C4-2B (cell line): ENCODE measurements around the gene SULT1C4.
A peak's percentile ranks its signal among the peaks of the same experiment; 100 is the strongest.

Experiments used
- H3K27ac ChIP-seq: fragments of 450-650 bp; 2 replicates; pipeline ENCODE4 v1.5.1; 2017
- CTCF ChIP-seq: fragments of 450-650 bp; conservative IDR thresholded peaks from 2 replicates; pipeline ENCODE4 v1.5.1; 2017; ENCODE audit warnings: mild to moderate bottlenecking
- ZFX ChIP-seq: fragments of 450-650 bp; IDR thresholded peaks from 2 replicates; pipeline ENCODE4 v1.6.1; 2017

Gene SULT1C4

GRCh38 chr2:108363908-108364225 lies 13.9 kb upstream of the SULT1C4 start:
- TF ChIP-seq ZFX (no peak), CTCF (no peak)

GRCh38 chr2:108364676-108365297 lies 13.0 kb upstream of the SULT1C4 start:
- H3K27ac ChIP-seq = no peak overlapping the region
- TF ChIP-seq ZFX (no peak), CTCF (no peak)

More at GRCh38 chr2:108363908-108364225, 13.9 kb upstream of the SULT1C4 start:
- no peak overlapping the region for H3K27ac ChIP-seq

DNA sequence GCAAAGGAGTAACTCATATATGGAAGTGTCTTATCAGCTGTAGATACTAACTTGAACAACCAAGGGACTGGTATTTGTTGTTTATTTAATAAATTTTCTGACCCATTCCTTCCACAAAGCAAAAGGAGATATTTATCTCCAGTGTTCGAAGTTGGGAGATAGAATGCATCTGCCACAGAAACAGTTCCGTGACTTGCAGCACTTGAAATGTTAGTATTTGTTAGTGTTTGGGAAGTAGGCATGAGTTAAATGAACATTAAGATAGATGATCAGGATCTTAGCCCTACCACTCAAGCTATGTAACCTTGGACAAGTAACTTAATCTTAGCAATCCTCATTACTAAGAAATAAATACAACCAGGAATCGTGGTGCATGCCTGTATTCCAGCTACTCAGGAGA lies 12.1 kb upstream of the SULT1C4 start:
- no peak overlapping the region for H3K27ac ChIP-seq
- TF ChIP-seq CTCF = no peak
- no peak for TF ChIP-seq ZFX

DNA sequence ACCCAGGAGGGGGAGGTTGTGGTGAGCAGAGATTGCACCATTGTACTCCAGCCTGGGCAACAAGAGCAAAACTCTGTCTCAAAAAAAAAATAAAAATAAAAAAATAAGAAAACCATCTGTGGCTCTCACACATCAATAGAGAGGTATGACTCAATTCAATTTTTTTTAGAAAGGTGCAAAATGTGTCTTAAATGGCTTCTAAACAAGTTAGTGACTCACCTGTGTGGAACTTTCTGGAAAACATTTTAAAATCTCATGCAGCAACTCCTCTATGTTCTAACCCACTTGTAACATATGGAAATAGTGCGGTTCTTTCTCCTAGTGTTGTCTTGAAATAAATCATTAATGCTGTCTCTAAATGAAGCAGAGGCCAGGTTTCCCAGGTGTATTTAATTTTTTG lies 10.7 kb upstream of the SULT1C4 start:
- 0 out of 2 replicates have a peak overlapping the region, but pooled peaks have one; percentile 23 for H3K27ac ChIP-seq
- TF ChIP-seq ZFX = no peak
- TF ChIP-seq CTCF = no peak

DNA sequence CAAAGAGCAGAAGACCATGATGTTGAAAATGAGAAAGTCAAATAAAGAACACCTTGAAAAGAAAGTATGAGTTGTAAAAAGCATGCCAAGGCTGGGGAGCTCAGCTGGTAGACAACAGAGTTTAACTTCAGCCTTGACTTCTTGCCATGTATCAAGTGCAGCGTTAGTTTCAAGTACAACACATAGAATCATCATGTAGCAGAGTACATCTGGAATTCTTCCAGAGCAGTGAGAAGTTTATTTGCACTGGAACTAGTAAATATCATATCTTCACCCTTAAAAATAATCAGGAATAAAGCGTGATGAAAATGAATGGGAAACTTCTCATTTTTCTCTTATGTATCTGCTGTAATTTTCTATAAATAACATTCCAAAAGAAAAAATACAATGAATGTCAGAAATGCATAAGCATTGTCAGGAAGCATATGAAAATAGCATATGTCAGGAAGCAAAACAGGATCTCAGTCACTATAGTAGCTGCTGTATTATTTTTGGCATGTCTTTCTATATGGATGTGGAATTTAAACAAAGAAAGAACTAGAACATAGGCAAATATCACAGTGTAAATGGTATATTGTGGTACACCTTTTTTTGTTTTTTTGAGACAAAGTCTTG lies 10.1 kb upstream of the SULT1C4 start:
- H3K27ac ChIP-seq = peak overlapping the region; percentile 65
- no peak for TF ChIP-seq ZFX
- no peak for TF ChIP-seq CTCF

DNA sequence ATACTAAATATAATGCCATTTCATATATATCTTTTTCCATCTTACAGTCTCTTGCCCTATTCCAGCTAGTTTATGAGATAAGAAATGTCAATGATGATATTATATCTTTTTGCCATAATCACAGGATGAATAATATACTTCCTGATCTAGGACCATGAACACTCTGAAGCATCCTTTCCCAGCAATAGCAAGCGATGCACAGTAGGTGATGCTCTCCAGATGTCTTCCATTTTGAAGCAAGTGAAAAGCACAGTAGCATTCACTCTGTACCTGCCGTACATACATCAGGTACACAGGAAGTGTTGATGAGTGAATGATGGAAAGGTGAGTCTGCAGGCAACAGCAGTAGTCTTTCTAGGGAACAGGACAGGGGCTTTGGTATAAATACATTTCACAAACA lies 8.6 kb upstream of the SULT1C4 start:
- no peak overlapping the region for H3K27ac ChIP-seq
- TF ChIP-seq ZFX (no peak), CTCF (no peak)

DNA sequence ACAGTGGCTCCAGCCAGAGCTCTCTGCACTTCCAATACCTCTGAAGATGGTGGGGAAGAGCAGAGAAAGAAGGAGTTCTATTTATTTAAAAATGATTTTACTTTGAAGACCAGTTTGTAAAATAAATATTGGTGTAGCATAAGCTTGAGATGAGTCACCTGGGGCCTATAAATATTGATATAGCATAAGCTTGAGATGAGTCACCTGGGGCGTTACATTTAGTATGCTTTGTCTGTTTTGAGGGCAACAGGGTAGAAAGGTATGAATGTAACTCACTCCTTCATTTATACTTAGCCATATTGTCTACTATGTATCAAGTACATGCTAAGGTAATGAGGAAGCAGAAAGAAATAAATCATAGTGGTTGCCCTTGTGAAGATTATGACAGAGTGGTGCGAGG lies 7.7 kb upstream of the SULT1C4 start:
- TF ChIP-seq ZFX (no peak), CTCF (no peak)
- H3K27ac ChIP-seq = no peak overlapping the region
